ENCODE measurements around the gene MRGPRG.
"Not testable (repeated sequence)": the region's sequence is repeated elsewhere in the genome, so short reads cannot be mapped to it uniquely, and the experiment has no call there.

The MRGPRG gene

GRCh38 chr11:3218483-3219280 lies at the start of gene MRGPRG:
TSS of gene MRGPRG (minus strand) at chr11:3218813. CDS start at chr11:3218813, 0 bp downstream.
- no peak for FAIRE-seq

- not testable (repeated sequence) for FAIRE-seq
Measured at GRCh38 chr11:3262548-3262947, 43.9 kb upstream of the MRGPRG start.

GRCh38 chr11:3261831-3262230 lies 43.2 kb upstream of the MRGPRG start:
- FAIRE-seq, result not testable (repeated sequence)

- FAIRE-seq, result not testable (repeated sequence)
Measured at GRCh38 chr11:3257509-3257908, 38.9 kb upstream of the MRGPRG start.

GRCh38 chr11:3255241-3255640 lies 36.6 kb upstream of the MRGPRG start:
- not testable (repeated sequence) for FAIRE-seq

GRCh38 chr11:3254773-3255172 lies 36.2 kb upstream of the MRGPRG start:
- FAIRE-seq, result not testable (repeated sequence)

GRCh38 chr11:3245071-3245470 lies 26.5 kb upstream of the MRGPRG start:
- no peak for FAIRE-seq

- FAIRE-seq, result no peak
Measured at GRCh38 chr11:3243880-3244279, 25.3 kb upstream of the MRGPRG start.

- no peak for FAIRE-seq
Measured at GRCh38 chr11:3237119-3237518, 18.5 kb upstream of the MRGPRG start.

- FAIRE-seq, result no peak
Measured at GRCh38 chr11:3234846-3235245, 16.2 kb upstream of the MRGPRG start.

GRCh38 chr11:3232956-3233355 lies 14.3 kb upstream of the MRGPRG start:
- FAIRE-seq, result no peak

- FAIRE-seq, result no peak
Measured at GRCh38 chr11:3231851-3232744, 13.5 kb upstream of the MRGPRG start, which contains the start of gene MRGPRE. TSS of gene MRGPRE (minus strand) at chr11:3232417. CDS start at chr11:3228799, 3,618 bp downstream.

GRCh38 chr11:3231550-3231850 lies 12.9 kb upstream of the MRGPRG start:
- no peak for FAIRE-seq

- FAIRE-seq, result no peak
Measured at GRCh38 chr11:3230636-3231549, 12.3 kb upstream of the MRGPRG start.

- FAIRE-seq, result no peak
Measured at GRCh38 chr11:3229673-3230630, 11.3 kb upstream of the MRGPRG start.

GRCh38 chr11:3228445-3228829 lies 9.8 kb upstream of the MRGPRG start:
- no peak for FAIRE-seq

- no peak for FAIRE-seq
Measured at GRCh38 chr11:3227568-3228444, 9.2 kb upstream of the MRGPRG start.

GRCh38 chr11:3226846-3227567 lies 8.4 kb upstream of the MRGPRG start:
- FAIRE-seq, result no peak

Data from endometrium (tissue), 2 donors.